NCI-H2196 (cell line): ENCODE results near the gene TLCD3B.

Source experiments
- DNase-seq: peaks from one replicate; lab custom pipeline; 2025; ENCODE audit not compliant: unreplicated experiment; lab: John Stamatoyannopoulos, UW

Gene TLCD3B

DNA sequence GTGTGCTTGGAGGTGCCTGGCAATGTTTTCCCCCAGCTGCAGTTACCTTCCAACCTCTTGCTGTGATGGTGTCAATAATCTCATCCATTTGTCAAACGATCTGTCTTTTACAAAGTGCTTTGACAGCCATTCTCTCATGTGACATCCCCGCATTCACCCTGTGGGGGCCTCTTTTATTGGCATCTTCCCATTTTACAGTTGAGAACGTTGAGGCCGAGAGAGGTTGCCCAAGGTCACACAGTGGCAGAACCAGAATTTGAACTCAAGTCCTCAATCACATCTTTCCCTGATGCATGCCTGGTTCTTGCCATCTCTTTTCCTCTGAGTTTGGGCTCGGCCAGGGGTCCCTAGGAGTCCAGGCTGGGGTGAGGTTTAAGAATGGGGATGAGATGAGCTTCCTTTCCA, 55.9 kb downstream of the TLCD3B start:
- DNase-seq, result no peak
